Upper lobe of left lung (tissue), 4 donors: ENCODE measurements around the gene TTC28.

Experiments
- CTCF ChIP-seq, 6 experiments: fragments of 450-650 bp in 4 of 6; fragments of 200-600 bp in 2 of 6; sonication (generic) in 2 of 6; IDR thresholded peaks; one replicate each; pipeline ENCODE4 v1.5.1; 2016 to 2019; ENCODE audit warnings: antibody characterized with exemption in 6 of 6
- POLR2A ChIP-seq, 4 donors: fragments of 450-650 bp; IDR thresholded peaks; one replicate each; pipeline ENCODE4 v1.5.1; 2016 to 2017; ENCODE audit warnings: antibody characterized with exemption in 4 of 4, mild to moderate bottlenecking in 2 of 4

GRCh38 chr22:27930331-27931060 is 749.1 kb downstream of the TTC28 start:
- no peak for TF ChIP-seq CTCF (IDR thresholded peaks at IDR 0.05)
- no peak for TF ChIP-seq POLR2A (IDR thresholded peaks at IDR 0.05)
